Endometrial microvascular endothelial cells (primary cell): ENCODE results near the gene NOP9. TPM values are rescaled to one million over a fixed set of nuclear protein-coding genes. Genes with fewer than 3 reads are reported as not detected.
"Not testable (repeated sequence)": the region's sequence is repeated elsewhere in the genome, so short reads cannot be mapped to it uniquely, and the experiment has no call there.

Experiments
- in situ Hi-C: cut with HindIII; loops from 2 replicates; pipeline ENCODE4 v1.10.0; 2017; ENCODE audit warnings: low sequenced_read_pairs, low pct_unique_long_range_greater_than_20kb; ENCODE audit errors: inconsistent ontology term
- total RNA-seq: library from RNA; depleted of rRNA; stranded (reverse); fragments of >200 nt; gene quantifications from one replicate; pipeline ENCODE4 v1.2.3, GENCODE V29; 2015; ENCODE audit errors: inconsistent ontology term

Gene NOP9
- total RNA-seq, 1 donor from 2014 or later = 28.9 TPM

GRCh38 chr14:24315807-24316596, 16.4 kb downstream of the NOP9 start:
- in situ Hi-C loops = no loop called here

DNA sequence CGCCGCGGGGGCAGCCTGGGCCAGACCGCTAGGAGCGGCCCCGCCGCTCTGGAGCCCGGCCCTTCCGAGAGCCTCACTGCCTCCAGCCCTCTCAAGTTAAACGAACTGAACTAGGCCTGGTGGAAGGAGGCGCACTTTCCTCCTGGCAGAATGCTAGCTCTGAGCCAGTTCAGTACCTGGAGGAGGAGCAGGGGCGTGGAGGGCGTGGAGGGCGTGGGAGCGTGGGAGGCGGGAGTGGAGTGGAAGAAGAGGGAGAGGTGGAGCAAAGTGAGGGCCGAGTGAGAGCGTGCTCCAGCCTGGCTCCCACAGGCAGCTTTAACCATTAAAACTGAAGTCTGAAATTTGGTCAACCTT, 16.9 kb downstream of the NOP9 start:
- in situ Hi-C loops = no loop called here

GRCh38 chr14:24317141-24317928, 17.7 kb downstream of the NOP9 start:
- in situ Hi-C loops = no loop called here

DNA sequence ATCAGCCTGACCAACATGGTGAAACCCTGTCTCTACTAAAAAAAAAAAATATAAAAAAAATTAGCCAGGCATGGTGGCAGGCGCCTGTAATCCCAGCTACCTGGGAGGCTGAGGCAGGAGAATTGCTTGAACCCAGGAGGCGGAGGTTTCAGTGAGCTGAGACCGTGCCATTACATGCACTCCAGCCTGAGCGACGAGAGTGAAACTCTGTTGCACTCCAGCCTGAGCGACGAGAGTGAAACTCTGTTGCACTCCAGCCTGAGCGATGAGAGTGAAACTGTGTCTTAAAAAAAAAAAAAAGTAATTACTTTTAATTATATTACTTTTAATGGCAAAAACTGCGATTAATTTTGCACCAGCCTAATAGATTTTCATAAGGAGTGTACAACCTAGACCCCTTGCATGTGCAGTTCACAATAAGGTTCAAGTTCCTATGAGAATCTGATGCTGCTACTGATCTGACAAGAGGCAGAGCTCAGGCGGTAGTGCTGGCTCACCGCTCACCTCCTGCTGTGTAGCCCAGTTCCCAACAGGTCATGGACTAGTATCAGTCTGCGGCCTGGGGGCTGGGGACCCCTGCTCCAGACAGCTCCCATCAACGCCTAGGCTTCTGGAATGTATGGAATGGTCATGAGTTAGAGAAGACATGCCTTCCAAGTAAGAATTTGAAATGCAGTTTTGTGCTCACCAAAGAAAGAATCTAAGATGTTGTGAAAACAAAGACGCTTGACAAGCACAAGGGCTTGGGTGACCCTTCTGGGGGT, 21.7 kb downstream of the NOP9 start:
- in situ Hi-C loops = no loop called here

DNA sequence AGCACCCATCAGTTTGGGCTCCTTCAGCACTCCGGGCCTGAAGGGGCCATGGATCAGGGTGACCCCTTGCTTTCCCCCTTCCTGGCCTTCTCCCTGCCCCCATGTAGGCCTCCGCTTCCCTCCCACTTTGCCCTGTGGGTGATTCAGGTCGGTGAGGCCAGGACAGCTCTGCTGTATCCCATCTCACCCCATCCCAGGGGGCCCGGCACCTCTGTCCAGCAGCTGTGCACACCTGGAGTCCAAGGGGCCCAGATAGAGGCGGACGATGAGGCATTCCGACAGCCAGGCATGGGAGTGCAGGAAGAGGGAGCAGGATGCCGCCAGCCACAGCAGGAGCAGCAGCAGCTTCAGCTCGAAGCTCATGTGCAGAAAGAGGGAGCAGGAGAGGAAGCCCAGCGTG, 23.0 kb downstream of the NOP9 start:
- in situ Hi-C loops = no loop called here

- in situ Hi-C loops = no loop called here
Measured at GRCh38 chr14:24323341-24323740, 23.7 kb downstream of the NOP9 start.

GRCh38 chr14:24324024-24324423, 24.4 kb downstream of the NOP9 start:
- in situ Hi-C loops = no loop called here

GRCh38 chr14:24325041-24325530, 25.4 kb downstream of the NOP9 start:
- in situ Hi-C loops = no loop called here

DNA sequence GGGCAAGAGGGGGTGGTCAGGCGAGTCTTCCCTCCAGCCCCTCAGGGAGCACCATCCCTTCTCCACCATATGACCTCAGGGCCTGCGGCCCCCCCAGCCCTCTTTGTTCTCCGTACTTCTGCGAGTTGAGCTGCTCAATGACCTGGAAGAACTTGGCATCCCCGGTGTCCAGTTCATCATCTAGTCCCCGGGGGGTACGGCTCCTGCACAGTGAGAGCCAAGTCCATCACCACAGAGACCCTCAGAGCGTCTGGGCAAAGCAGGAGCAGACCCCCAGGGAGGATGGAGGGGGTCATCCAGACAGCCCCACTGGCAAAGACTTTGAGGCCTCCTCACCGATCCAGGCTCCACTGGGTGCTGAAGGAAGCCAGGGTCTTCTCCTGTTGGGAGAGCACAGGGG, 26.3 kb downstream of the NOP9 start:
- in situ Hi-C loops = no loop called here

DNA sequence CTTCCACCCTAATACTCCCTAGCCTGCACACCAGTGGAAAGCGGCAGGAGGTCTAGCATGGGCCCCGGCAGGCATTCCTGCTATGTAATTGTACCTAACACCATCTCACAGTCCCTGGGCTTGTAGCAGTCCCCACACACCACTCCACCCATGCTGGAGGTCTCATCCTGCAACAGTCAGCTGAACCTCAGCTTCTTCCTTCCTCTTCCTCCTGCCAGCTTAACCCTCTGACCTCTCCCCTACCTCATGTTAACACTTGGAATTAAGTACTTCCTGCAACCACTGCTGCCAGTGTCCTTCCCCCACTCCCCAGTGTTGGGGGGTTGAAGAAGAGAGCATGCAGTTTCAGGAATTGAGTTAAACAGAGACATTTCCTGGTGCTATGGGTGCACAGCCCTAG, 27.7 kb downstream of the NOP9 start:
- in situ Hi-C loops = no loop called here

DNA sequence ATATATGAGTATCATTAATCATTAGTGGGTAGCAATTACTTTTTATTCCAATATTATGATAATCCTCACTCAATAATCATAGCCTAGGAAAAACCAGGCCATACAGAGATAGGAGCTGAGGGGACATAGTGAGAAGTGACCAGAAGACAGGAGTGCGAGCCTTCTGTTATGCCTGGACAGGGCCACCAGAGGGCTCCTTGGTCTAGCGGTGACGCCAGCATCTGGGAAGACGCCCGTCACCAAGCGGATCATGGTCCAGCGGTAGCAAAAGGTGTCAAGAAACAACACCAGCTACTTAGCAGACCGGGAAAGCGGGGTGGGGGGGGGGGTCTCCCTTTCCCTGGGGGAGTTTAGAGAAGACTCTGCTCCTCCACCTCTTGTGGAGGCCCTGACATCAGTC, 28.3 kb downstream of the NOP9 start:
- in situ Hi-C loops = not testable (repeated sequence)

GRCh38 chr14:24329073-24329663, 29.5 kb downstream of the NOP9 start:
- in situ Hi-C loops = no loop called here

DNA sequence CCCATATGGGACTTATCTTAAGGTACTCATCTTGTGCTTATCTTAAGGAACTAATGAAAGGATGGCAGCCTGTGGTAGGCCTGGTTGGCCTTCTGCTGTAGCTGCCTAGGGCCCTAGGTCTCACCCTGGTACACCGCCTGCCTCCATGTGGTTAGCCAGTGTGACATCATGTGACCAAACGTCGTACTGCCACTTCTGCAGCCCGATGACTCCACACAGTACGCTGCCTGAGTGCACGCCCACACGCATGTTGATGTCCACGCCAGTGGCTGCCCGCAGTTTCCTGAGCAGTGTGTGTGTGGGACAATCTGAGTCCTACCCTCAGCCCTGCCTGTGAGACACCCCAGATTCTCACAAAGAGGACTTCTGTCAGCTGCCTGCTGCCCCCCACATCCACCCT, 30.1 kb downstream of the NOP9 start:
- in situ Hi-C loops = no loop called here

GRCh38 chr14:24330973-24331674, 31.5 kb downstream of the NOP9 start:
- in situ Hi-C loops = no loop called here

GRCh38 chr14:24331731-24332267, 32.1 kb downstream of the NOP9 start:
- in situ Hi-C loops = no loop called here

DNA sequence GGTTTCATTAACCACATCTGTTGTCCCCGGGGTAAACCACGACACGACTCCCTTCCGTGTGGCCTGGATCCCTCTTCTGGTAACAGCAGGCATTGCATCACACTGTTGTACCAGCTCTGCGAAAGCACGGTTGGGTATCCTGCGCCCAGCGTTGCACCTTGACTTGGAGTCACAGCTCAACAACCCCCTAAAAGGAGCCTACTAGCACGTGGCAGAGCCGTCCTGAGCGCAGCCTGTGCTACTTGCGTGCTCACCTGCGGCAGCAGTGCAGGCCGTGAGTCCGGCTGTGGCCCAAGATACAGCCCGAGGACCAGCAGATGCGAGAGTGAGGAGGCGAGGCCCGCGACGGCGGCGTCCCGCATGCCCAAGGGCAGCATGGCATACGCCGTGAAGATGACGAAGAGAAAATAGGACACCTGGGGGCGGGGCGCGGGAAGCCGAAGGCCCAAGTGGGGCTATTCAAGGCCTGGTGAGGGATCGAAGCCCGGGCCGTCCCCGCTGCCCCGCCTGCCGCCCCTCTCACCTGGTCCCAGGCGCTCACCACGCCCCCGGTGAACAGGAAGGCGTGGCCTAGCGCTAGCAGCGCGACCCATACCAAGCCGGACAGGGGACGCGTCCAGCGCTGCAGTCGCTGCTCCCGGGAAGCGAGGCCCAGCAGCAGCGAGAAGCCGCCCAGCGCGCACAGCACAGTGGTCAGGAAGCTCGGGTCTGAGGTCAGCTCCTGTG, 32.8 kb downstream of the NOP9 start:
- in situ Hi-C loops = no loop called here

DNA sequence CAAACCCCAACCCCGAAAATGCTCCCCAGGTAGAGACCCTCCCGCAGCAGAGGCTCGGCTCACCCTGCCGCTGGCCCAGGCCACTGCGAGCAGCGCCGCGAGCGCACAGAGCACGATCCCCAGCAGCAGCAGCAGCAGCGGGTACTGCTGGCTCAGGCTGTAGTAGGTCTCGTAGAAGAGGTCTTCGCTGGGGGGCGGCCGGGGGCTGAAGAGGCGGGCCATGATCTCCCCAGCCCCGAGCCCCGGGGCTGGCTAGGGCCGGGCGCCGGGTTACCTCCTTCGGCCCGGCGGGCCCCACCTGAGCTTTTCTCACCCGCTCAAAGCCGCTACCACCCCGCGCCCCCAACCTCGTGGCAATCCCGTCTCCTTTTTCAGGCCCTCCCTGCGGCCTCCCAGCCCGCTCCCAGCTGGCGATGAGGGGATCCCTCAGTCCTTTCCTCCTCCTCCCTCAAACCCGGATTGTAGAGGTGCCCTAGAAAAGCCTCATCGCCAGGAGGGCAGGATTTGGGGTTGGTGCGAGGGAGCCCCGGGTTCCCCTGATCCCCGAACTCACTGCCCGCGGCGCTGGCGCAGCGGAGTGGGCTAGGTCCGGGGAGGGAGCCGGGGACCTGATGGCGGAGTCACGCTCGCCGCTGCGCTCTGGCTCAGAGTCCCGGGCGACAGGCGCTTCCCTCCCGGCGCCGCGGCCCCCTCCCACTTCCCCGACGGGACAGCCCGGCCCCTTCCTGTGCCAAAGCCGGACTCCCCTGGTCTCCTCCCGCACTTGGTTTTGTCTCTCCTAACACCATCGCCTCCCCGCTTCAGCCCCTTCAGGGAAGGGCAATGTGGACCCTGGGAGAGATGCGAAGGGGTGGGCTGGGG, 35.0 kb downstream of the NOP9 start, which contains the start of gene ADCY4:
Gene ADCY4, minus strand, starts transcription at position 641 of the 861 bp plus-strand sequence. Its CDS starts 419 bp downstream, at position 222.
- in situ Hi-C loops = no loop called here
